IPS-11a (cell line): ENCODE measurements around the gene CDK13.

Experiments
- H3K4me3 ChIP-seq: one replicate; pipeline ENCODE4 v1.5.1; 2013; ENCODE audit warnings: low read depth, low read length, control low read depth

CDK13 gene

DNA sequence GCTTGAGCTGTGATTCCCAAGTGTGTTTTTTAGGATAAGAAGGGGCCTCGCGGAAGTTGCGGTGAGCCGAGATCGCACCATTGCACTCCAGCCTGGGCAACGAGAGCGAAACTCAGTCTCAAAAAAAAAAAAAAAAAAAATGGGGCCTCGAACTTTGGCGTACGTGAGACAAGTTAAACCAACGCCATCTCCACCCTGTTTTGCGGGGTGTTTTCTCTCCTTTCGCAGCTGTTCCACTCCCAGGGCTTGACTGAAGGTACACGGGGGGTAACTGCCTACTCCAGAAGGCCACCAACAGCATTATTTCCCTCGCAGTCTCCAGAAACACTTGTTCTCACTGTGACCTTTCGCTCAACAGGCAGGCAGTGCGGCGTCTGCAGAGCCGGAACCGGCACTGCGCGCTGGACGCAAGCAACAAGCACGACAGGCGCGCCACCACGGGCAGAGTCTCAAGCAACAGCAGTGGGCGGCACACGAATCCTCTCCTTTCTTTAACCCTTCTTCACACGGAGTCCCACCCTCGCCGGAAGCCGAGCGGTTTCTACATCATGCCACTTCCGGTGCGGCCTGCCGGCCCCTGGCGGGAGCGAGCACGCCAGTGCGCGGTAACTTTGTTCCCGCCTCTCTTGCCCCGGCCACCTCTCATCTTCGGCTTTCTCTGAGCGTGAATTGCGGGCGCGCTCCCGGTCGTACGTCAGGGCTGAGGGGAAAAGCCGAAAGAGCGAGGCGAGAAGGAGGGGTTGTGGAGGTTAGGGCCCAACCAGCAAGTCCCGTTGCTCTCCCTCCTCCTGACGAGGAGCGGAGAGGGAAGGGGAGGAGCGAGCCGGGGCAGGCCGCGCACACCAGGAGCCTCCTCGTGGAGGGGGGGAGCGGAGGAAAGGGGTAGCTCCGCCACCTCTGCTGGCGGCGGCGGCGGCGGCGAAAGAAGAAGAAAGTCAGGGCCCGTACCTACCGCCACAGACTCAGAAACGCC lies 814 bp upstream of the CDK13 start:
- H3K4me3 ChIP-seq: peak overlapping the region; percentile 94

GRCh38 chr7:39950473-39951225 lies 593 bp downstream of the CDK13 start:
- H3K4me3 ChIP-seq: peak overlapping the region; percentile 86

- peak overlapping the region; percentile 86 for H3K4me3 ChIP-seq
Measured at GRCh38 chr7:39951226-39952194, 1.5 kb downstream of the CDK13 start.

- H3K4me3 ChIP-seq: peak overlapping the region; percentile 86
Measured at GRCh38 chr7:39952374-39952773, 2.3 kb downstream of the CDK13 start.

DNA sequence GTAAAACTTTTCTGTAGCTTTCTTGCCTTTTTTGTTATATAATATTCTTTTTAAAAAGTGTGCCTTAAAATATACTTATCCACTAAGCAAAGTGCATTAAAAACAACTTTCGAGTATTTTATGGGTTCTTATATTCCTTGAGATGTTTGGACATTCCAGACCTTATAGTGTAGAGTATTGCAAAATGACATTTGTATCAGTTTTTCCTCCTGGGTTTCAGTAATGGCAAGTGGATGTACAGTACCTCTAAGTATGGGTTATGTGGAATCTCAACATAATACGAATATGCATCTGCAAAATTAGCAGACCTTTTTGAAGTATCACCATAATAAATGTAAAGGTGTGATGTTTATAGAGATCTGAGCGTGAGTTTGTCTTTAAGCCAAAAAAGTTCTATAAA lies 2.7 kb downstream of the CDK13 start:
- H3K4me3 ChIP-seq: peak overlapping the region; percentile 86

DNA sequence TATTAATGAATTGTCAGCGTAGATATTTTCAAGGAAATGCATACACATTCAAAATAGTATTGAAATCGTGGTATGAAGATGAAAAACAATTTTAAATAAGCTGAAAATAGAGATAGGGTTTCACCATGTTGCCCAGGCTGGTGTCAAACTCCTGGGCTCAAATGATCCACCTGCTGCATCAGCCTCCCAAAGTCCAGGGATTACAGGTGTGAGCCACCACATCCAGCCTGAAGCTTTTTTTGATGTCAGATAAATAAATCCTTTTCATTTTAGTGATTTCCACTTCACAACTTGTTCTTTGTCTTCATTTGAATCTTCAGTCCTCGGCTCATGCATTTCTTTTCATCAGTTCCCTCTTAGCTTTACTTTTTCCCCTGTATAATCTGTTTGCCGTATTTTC lies 4.6 kb downstream of the CDK13 start:
- H3K4me3 ChIP-seq: no peak overlapping the region

DNA sequence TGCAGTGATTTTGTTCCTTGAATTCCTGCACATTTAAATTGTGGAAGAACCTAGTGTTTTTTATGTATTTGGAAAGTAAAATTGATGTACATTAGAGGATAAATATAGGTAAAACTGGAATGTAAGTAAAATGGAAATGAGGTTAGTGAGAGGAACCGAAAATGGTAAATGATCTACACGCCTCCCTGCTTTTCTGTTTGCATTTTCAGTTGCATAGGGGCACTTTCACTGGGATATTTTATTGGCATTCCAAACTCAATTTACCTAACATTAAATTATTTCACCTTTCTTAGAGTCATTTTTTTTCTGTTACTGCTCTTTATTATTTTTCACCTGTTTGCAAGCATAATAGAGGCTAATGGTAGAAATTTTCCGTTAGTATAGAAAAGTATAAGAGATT lies 8.0 kb downstream of the CDK13 start:
- H3K4me3 ChIP-seq: no peak overlapping the region

- H3K4me3 ChIP-seq: no peak overlapping the region
Measured at GRCh38 chr7:39967406-39968161, 17.5 kb downstream of the CDK13 start.

DNA sequence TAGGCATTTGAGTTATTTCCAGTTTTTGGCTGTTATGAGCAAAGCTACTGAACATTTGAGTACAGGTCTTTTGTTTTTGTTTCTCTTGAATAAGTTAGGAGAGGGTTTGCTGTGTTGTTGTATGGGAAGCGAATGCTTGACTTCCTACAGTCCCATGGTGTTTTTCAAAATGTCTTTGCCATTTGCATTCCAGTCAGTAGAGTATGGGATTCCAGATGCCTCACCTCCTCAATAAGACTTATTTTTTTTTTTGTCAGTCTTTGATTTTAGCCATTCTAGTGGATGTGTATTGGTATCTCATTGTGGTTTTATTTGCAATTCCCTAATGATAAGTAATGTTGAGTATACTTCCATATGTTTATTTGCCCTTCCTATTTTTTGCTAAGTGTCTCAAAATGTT lies 19.4 kb downstream of the CDK13 start:
- H3K4me3 ChIP-seq: no peak overlapping the region

DNA sequence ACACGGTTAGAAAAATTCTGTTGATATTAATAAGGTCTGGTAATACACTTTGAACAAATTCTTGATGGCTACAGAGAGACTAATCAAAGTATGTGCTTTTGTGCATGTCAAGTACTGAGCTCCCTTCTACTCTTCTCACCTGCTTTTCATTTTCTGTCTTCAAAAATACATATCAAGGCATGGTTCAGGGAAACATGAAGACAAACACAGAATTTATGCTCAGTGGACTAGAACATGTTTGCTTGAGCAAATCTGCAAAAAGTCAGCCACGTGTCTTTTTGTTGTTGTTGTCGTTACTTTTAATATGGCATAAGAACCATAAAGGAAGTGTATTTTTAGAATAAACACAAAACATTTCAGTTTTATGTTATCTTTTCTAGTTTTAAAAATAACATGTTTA lies 21.9 kb downstream of the CDK13 start:
- H3K4me3 ChIP-seq: no peak overlapping the region

GRCh38 chr7:39973801-39974200 lies 23.7 kb downstream of the CDK13 start:
- H3K4me3 ChIP-seq: no peak overlapping the region

DNA sequence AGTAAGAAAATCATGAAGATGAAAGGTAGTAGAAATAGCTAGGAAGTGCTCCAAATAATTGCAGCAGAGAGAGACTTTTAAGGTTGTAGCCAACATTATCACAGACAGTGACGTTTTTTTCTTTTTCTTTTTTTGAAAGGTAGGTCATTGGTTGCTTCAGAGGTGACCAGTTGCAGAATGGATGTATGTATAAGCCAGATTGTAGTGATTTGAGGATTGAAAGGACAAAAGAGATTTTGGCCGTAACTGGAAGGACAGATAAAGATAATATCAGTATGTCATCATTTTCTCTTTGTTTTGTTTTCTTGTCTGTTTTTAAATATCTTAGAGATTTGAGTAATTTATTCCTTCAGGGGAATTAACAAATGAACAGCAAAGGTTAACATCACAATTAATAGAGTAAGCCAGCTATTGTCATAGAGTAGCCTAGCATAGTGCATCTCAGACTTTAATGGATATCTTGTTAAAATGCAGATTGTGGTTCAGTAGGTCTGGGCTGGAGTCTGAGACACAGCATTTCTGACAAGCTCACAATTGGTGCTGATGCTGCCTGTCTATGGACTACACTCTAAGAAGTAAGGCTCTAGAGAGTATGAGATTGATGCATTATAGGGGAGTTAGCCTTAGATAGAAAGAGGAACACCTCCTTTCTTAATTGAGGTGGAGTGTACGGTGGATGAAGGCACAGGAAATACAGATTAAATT lies 28.3 kb downstream of the CDK13 start:
- no peak overlapping the region for H3K4me3 ChIP-seq

DNA sequence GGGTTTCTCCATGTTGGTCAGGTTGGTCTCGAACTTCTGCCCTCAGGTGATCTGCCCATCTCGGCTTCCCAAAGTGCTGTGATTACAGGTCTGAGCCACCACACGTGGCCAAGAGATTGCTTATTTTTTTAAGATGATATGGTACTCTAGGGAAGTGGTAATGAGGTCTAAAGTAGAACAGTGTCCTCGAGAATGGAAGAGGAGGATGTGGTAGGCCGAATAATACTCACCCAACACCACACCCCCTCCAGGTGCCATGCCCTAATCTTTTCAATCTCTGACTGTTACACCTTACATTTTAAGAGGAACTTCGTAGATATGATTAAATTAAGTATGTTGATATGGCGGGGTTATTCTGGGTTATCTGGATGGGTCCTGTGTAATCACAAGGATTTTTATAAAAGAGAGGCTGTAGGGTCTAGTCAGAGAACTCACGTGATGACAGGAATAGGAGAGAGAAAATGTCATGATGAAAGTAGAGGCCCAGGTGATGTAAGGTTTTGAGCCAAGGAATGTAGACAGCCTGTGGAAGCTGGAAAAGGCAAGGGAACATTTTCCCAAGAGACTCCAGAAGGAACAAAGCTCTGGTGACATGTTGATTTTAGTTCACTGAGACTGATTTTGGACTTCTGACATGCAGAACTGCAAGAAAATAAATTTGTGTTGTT lies 29.5 kb downstream of the CDK13 start:
- H3K4me3 ChIP-seq: no peak overlapping the region

- no peak overlapping the region for H3K4me3 ChIP-seq
Measured at GRCh38 chr7:39985398-39985918, 35.4 kb downstream of the CDK13 start.

- no peak overlapping the region for H3K4me3 ChIP-seq
Measured at GRCh38 chr7:39987641-39988347, 37.7 kb downstream of the CDK13 start.

DNA sequence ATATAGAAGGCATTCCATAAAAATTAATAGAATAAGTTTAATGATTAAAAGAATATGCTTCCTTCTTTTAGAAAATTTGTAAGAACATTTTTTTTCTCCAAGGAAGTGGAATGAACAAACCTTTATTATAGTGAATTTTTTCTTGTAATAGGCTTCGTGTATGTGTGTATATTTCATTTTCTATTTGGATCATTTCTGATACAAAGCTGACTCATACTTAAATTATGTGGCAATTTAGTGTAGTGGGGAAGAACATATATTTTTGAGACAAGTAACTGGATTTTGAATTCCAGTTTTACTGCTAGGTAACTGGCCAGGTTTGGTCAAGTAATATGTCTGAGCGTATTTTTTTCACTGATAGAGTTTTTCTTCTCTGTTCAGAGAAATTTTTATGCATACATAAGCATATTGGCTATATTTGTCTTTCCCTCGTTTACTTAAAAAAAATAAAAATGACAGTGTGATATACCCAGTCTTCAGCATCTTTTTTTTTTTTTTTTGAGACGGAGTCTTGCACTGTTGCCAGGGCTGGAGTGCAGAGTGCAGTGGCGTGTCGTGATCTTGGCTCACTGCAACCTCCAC lies 50.8 kb downstream of the CDK13 start:
- no peak overlapping the region for H3K4me3 ChIP-seq

GRCh38 chr7:40001649-40002048 lies 51.6 kb downstream of the CDK13 start:
- no peak overlapping the region for H3K4me3 ChIP-seq

DNA sequence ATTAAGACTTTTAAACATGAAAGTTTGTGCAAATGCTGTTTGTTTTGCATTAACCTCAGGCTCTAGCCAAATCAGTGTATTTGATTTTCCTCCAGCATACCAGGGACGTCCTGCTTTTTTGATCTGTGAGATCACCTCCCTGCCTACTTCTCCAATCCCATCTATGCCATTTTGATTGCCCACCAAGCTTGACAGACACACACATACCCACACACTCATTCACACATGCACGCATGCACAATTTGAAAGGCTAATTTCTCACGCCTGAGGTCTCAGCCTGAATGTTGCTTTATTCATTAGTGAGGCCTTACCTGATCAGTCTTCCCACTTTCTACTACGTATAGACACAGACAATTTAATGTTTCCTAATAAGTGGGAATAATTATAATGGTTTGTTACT lies 53.5 kb downstream of the CDK13 start:
- no peak overlapping the region for H3K4me3 ChIP-seq
